Globus pallidus (tissue), 1 donor: ENCODE data around the gene SUCO.
"Not testable (repeated sequence)": the region's sequence is repeated elsewhere in the genome, so short reads cannot be mapped to it uniquely, and the experiment has no call there.

Experiments
- DNase-seq: peaks from one replicate; pipeline ENCODE4 v3.0.0-alpha.2; 2015; ENCODE audit warnings: low spot score

The SUCO gene

DNA sequence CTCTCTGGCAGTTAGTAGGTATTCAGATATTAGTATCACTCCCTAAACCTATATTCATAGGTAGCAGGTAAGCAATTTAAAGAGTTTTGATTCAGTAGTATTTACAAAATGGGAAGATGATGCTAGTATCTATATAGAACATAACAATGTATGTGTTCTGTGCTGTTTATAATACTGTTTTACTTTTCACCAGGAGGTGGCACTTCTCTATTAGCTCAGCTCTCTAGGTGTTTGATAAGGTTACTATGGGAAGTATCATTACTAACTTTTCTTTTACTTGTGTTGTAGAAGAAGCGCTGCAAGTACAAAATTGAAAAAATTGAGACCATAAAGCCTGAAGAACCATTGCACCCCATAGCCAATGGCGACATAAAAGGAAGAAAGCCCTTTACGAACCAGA lies 76.6 kb downstream of the SUCO start:
- no peak for DNase-seq

- DNase-seq: no peak
These were observed 79.5 kb downstream of the SUCO start for GRCh38 chr1:172612478-172612877.

DNA sequence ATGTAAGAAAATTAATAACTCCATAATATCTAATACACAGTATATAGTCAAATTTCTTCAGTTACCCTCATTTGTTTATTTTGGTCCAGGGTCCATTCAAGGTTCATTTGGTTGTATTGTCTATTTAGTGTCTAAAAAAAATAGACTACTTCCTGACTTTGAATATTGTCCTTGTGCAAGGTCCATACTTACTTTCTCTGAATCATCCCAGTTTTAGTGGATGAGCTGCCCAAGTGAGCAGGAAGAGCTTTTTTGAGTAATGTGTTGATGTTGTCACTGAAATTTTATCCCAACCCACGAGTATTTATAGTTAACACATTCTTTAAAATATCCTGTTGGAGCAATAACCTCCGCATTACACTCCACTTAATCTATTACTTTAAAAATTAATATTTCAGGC lies 80.3 kb downstream of the SUCO start:
- DNase-seq: no peak

GRCh38 chr1:172616195-172616594 lies 83.2 kb downstream of the SUCO start:
- DNase-seq: no peak

- DNase-seq: no peak
These were observed 83.7 kb downstream of the SUCO start for GRCh38 chr1:172616636-172617035.

- not testable (repeated sequence) for DNase-seq
These were observed 87.7 kb downstream of the SUCO start for GRCh38 chr1:172620603-172621002.

GRCh38 chr1:172622541-172622940 lies 89.6 kb downstream of the SUCO start:
- DNase-seq: no peak

- no peak for DNase-seq
These were observed 90.8 kb downstream of the SUCO start for GRCh38 chr1:172623748-172624147.

- no peak for DNase-seq
These were observed 93.9 kb downstream of the SUCO start for GRCh38 chr1:172626845-172627244.

GRCh38 chr1:172627702-172628101 lies 94.8 kb downstream of the SUCO start:
- no peak for DNase-seq

DNA sequence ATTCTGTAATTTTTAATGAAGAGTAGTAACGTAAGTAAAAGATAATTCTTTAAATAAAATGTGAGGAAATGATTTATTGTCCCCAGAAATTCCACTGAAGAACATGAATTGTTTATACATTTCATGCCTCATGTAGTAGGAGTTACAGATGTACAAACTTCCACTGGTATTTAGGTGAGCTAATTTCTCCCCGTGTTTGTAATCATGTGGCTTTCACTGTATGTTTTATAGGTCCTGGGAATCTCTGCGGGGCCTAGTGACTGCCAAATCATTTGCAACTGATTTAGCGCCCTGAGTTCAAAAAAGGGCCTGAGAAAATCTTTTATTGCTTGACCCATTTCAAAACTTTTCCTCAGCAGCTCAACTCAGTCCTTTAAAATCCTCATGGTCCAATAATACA lies 95.5 kb downstream of the SUCO start:
- no peak for DNase-seq

DNA sequence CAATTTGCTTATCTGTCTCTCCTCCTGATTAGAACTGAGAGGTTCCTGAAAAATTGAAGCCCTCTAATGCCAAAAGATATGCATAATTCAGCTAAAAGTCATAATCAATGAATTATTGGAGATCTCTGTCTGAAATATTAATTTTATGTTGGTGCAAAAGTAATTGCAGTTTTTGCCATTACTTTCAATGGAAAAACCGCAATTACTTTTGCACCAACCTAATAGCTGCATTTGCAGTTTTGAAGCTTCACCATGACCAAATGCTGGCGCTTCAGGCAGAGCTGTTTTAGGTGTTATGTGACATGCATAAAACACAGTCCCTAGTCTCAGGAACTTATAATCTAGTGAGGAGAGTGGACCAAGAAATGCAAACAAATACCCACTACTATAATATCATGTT lies 96.2 kb downstream of the SUCO start:
- no peak for DNase-seq

GRCh38 chr1:172629638-172630037 lies 96.7 kb downstream of the SUCO start:
- no peak for DNase-seq

GRCh38 chr1:172630056-172630818 lies 97.3 kb downstream of the SUCO start:
- DNase-seq: no peak

- no peak for DNase-seq
These were observed 97.9 kb downstream of the SUCO start for GRCh38 chr1:172630868-172631267.

DNA sequence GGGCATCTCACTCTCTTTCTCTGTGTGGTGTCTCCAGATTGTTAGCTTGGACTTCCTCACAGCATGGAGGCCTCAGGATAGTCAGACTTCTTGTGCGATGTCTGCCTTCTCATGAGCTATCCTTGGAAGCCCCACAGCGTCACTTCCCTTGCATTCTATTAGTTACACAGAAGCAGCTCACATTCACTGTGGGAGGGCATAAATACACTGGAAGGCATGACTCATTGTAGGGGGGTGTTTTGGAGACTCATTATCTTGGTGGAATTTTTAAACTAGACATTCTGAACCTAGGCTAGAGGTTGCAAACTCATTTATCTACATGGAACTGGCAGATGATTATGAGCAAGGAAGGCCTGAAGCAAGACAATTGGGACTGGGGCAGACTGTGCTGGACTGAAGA lies 104.6 kb downstream of the SUCO start:
- no peak for DNase-seq

DNA sequence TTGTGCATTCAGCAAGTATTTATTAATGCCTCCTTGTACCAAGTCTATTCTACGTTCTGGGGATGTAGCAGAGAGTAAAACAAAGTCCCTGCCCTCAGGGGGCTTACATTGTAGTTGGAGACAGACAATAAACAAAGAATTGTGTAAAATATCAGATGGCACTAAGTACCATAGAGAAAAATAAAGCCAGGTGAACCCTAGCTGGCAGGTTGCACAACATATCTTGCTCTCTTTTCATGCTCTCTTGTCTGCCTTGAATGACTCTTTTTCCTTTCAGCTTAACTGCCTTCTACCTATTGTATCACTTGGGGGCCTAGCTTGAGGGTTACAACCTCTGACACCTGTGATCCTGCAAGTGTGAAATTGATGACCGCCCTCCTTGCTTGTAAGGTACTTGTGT lies 105.3 kb downstream of the SUCO start:
- no peak for DNase-seq

- DNase-seq: no peak
These were observed 106.2 kb downstream of the SUCO start for GRCh38 chr1:172638885-172639831.

- no peak for DNase-seq
These were observed 107.2 kb downstream of the SUCO start for GRCh38 chr1:172640111-172640510.

GRCh38 chr1:172641492-172641891 lies 108.5 kb downstream of the SUCO start:
- no peak for DNase-seq

- no peak for DNase-seq
These were observed 110.0 kb downstream of the SUCO start for GRCh38 chr1:172642970-172643369.

- DNase-seq: no peak
These were observed 113.7 kb downstream of the SUCO start for GRCh38 chr1:172646653-172647052.

GRCh38 chr1:172647110-172647564 lies 114.2 kb downstream of the SUCO start:
- DNase-seq: no peak
